Measurements from ENCODE around the gene CDK14.

DNA sequence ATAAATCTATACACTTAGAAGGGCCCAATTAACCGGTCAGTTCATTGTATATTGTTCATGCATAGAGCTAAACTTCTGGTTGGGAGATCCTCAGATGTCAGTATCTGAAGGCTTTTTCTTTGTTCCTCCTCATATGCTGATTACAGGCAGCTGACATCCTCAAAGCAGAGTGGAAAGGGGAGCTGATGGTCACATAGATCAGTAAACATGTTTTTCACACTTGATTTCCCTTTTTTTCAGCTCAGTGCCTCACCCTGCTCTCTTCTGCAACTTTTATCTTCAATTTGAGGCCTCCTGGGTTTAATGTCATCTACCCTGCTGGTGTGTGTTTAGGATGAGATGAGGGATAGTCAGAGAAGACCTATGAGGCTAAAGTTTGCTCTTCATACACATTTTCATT lies 370.2 kb downstream of the CDK14 start:
- TF ChIP-seq RAD21 (conservative IDR thresholded peaks at IDR 0.05) (no peak), EP300 (conservative IDR thresholded peaks at IDR 0.05; ENCODE audit: poor library complexity, severe bottlenecking) (no peak), EZH2 (IDR thresholded peaks at IDR 0.05; ENCODE audit: borderline replicate concordance, insufficient read depth, low read length, poor library complexity, severe bottlenecking) (no peak)
- TF ChIP-seq, protein P1, sequence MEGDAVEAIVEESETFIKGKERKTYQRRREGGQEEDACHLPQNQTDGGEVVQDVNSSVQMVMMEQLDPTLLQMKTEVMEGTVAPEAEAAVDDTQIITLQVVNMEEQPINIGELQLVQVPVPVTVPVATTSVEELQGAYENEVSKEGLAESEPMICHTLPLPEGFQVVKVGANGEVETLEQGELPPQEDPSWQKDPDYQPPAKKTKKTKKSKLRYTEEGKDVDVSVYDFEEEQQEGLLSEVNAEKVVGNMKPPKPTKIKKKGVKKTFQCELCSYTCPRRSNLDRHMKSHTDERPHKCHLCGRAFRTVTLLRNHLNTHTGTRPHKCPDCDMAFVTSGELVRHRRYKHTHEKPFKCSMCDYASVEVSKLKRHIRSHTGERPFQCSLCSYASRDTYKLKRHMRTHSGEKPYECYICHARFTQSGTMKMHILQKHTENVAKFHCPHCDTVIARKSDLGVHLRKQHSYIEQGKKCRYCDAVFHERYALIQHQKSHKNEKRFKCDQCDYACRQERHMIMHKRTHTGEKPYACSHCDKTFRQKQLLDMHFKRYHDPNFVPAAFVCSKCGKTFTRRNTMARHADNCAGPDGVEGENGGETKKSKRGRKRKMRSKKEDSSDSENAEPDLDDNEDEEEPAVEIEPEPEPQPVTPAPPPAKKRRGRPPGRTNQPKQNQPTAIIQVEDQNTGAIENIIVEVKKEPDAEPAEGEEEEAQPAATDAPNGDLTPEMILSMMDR (IDR thresholded peaks at IDR 0.05; ENCODE audit: poor library complexity, severe bottlenecking): no peak
- TF ChIP-seq, protein P2, sequence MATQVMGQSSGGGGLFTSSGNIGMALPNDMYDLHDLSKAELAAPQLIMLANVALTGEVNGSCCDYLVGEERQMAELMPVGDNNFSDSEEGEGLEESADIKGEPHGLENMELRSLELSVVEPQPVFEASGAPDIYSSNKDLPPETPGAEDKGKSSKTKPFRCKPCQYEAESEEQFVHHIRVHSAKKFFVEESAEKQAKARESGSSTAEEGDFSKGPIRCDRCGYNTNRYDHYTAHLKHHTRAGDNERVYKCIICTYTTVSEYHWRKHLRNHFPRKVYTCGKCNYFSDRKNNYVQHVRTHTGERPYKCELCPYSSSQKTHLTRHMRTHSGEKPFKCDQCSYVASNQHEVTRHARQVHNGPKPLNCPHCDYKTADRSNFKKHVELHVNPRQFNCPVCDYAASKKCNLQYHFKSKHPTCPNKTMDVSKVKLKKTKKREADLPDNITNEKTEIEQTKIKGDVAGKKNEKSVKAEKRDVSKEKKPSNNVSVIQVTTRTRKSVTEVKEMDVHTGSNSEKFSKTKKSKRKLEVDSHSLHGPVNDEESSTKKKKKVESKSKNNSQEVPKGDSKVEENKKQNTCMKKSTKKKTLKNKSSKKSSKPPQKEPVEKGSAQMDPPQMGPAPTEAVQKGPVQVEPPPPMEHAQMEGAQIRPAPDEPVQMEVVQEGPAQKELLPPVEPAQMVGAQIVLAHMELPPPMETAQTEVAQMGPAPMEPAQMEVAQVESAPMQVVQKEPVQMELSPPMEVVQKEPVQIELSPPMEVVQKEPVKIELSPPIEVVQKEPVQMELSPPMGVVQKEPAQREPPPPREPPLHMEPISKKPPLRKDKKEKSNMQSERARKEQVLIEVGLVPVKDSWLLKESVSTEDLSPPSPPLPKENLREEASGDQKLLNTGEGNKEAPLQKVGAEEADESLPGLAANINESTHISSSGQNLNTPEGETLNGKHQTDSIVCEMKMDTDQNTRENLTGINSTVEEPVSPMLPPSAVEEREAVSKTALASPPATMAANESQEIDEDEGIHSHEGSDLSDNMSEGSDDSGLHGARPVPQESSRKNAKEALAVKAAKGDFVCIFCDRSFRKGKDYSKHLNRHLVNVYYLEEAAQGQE (IDR thresholded peaks at IDR 0.05; ENCODE audit: borderline replicate concordance): no peak
